ENCODE data around the gene RPUSD2. TPM values are rescaled to one million over a fixed set of nuclear protein-coding genes. Genes with fewer than 3 reads are reported as not detected.

The RPUSD2 gene
- total RNA-seq, 1 donor from 2014 or later = 6.4 TPM

- no peak for DNase-seq
- Histone ChIP-seq H3K9me3 (no peaks in the 10 kb centered on the region), H3K4me3 (no peak overlapping the region), H3K4me1 (no peaks in the 10 kb centered on the region), H3K27ac (no peak overlapping the region), H3K36me3 (no peaks in the 10 kb centered on the region), H3K27me3 (no peaks in the 10 kb centered on the region)
- no peak for TF ChIP-seq CTCF (IDR thresholded peaks at IDR 0.05)
- intact Hi-C loops (cut with DNase I) = no loop called here
- no peak for ATAC-seq
These were observed 21.6 kb downstream of the RPUSD2 start for GRCh38 chr15:40590667-40591050.

GRCh38 chr15:40591389-40591788 lies 22.3 kb downstream of the RPUSD2 start:
- intact Hi-C loops (cut with DNase I) = no loop called here
- no peak for DNase-seq
- H3K27ac ChIP-seq = no peak overlapping the region

GRCh38 chr15:40593165-40593564 lies 24.1 kb downstream of the RPUSD2 start:
- H3K9me3 ChIP-seq = no peaks in the 10 kb centered on the region
- H3K36me3 ChIP-seq = no peaks in the 10 kb centered on the region
- ATAC-seq (no peak), DNase-seq (no peak)
- peak overlapping the region; percentile 76 for H3K4me3 ChIP-seq
- no peak for TF ChIP-seq CTCF (IDR thresholded peaks at IDR 0.05)
- intact Hi-C loops (cut with DNase I) = no loop called here
- no peaks in the 10 kb centered on the region for H3K4me1 ChIP-seq
- H3K27me3 ChIP-seq = no peaks in the 10 kb centered on the region
- no peak overlapping the region for H3K27ac ChIP-seq

More at GRCh38 chr15:40591389-40591788, 22.3 kb downstream of the RPUSD2 start:
- Histone ChIP-seq H3K27me3 (no peaks in the 10 kb centered on the region), H3K9me3 (no peaks in the 10 kb centered on the region), H3K4me1 (no peaks in the 10 kb centered on the region), H3K4me3 (no peak overlapping the region), H3K36me3 (no peaks in the 10 kb centered on the region)
- no peak for ATAC-seq
- no peak for TF ChIP-seq CTCF (IDR thresholded peaks at IDR 0.05)

GRCh38 chr15:40593588-40594428 lies 24.7 kb downstream of the RPUSD2 start, which contains the start of gene KNL1:
TSS of gene KNL1 (plus strand) at chr15:40594249. CDS start at chr15:40602932, 8,683 bp downstream.
- peak; percentile 93 for ATAC-seq
- peak within 1 kb of the TSS; percentile 96 for H3K27ac ChIP-seq
- H3K4me1 ChIP-seq = no peaks in the 10 kb centered on the region
- no peak for TF ChIP-seq CTCF (IDR thresholded peaks at IDR 0.05)
- no peaks in the 10 kb centered on the region for H3K27me3 ChIP-seq
- no peaks in the 10 kb centered on the region for H3K36me3 ChIP-seq
- DNase-seq = peak; percentile 91
- H3K9me3 ChIP-seq = no peaks in the 10 kb centered on the region
- intact Hi-C loops (cut with DNase I) = no loop called here
- H3K4me3 ChIP-seq = peak within 1 kb of the TSS; percentile 76

- H3K27me3 ChIP-seq = no peaks in the 10 kb centered on the region
- intact Hi-C loops (cut with DNase I) = no loop called here
- H3K36me3 ChIP-seq = no peaks in the 10 kb centered on the region
- H3K4me3 ChIP-seq = peak overlapping the region; percentile 76
- no peaks in the 10 kb centered on the region for H3K4me1 ChIP-seq
- TF ChIP-seq CTCF (IDR thresholded peaks at IDR 0.05) = peak; percentile 17
- ATAC-seq (peak; percentile 68), DNase-seq (peak; percentile 81)
- peak overlapping the region; percentile 96 for H3K27ac ChIP-seq
- no peaks in the 10 kb centered on the region for H3K9me3 ChIP-seq
These were observed 25.3 kb downstream of the RPUSD2 start for GRCh38 chr15:40594429-40594836.

All from upper lobe of right lung (tissue), 1 donor.